A549 (cell line): ENCODE data around the gene SEMA3E. TPM values are rescaled to one million over a fixed set of nuclear protein-coding genes. Genes with fewer than 3 reads are reported as not detected.
A peak's percentile ranks its signal among the peaks of the same experiment; 100 is the strongest.

Experiments used
- ATAC-seq, 2 experiments: fragments of 200-7000 bp in 1 of 2; fragments of >200 bp in 1 of 2; cut with Nextera tagmentation in 1 of 2; cut with Tn5 transposase in 1 of 2; 3 replicates each; pipeline versions ENCODE4 v1.8.0 to v1.9.1; 2018 to 2020; ENCODE audit warnings: mild to moderate bottlenecking in 1 of 2, moderate library complexity in 1 of 2
- CTCF ChIA-PET: fragments of 300-600 bp; sonication (Branson Sonifier 250); formaldehyde crosslinking; extraction: SDS; loops from one replicate; lab custom pipeline; 2021; ENCODE audit warnings: antibody characterized with exemption, inconsistent platforms; lab: Yijun Ruan, JAX
- POLR2A ChIA-PET: fragments of 350-600 bp; formaldehyde crosslinking; extraction: SDS; loops from one replicate; lab custom pipeline; 2021; ENCODE audit warnings: antibody characterized with exemption, inconsistent platforms; lab: Yijun Ruan, JAX
- DNase-seq, 2 experiments: peaks; one replicate each; pipeline versions ENCODE4 v3.0.0 to v3.0.0-alpha.2; 2011 to 2016; ENCODE audit warnings: low read depth in 1 of 2, low spot score in 1 of 2
- FAIRE-seq: peaks from 2 replicates; lab custom pipeline; 2011; peaks lifted over from hg19 to GRCh38; lab: Jason Lieb, UNC
- H3K27ac ChIP-seq, 2 experiments: fragments of >200 bp; sonication (Bioruptor Twin); formaldehyde crosslinking; 3 replicates each; pipeline ENCODE4 v1.5.1; 2016 to 2017
- H3K4me1 ChIP-seq: fragments of >200 bp; sonication (Bioruptor Twin); formaldehyde crosslinking; 3 replicates; pipeline ENCODE4 v1.6.1; 2016
- H3K4me2 ChIP-seq: fragments of >200 bp; sonication (Bioruptor Twin); formaldehyde crosslinking; 3 replicates; pipeline ENCODE4 v1.6.1; 2016
- H3K4me3 ChIP-seq: fragments of >200 bp; sonication (Bioruptor Twin); formaldehyde crosslinking; 3 replicates; pipeline ENCODE4 v1.5.1; 2016
- H3K9me3 ChIP-seq: fragments of >200 bp; sonication (Bioruptor Twin); formaldehyde crosslinking; 3 replicates; pipeline ENCODE4 v1.6.1; 2016
- BCL3 ChIP-seq: fragments of >200 bp; sonication (Bioruptor Twin); formaldehyde crosslinking; IDR thresholded peaks from 3 replicates; pipeline ENCODE4 v1.6.1; 2016
- CHD4 ChIP-seq: fragments of 200-600 bp; sonication (generic); IDR thresholded peaks from 2 replicates; pipeline ENCODE4 v1.6.1; 2016; ENCODE audit warnings: antibody characterized with exemption, mild to moderate bottlenecking, borderline replicate concordance
- EHMT2 ChIP-seq: fragments of 200-600 bp; sonication (generic); IDR thresholded peaks from 2 replicates; pipeline ENCODE4 v1.6.1; 2016; ENCODE audit warnings: antibody characterized with exemption, low read depth, mild to moderate bottlenecking, moderate library complexity
- EP300 ChIP-seq, 2 experiments: fragments of >200 bp; sonication (Bioruptor Twin); formaldehyde crosslinking; IDR thresholded peaks; 2 replicates in 1 of 2; 3 replicates in 1 of 2; pipeline ENCODE4 v1.6.1; 2016 to 2017
- ESRRA ChIP-seq: fragments of 150-350 bp; IDR thresholded peaks from 2 replicates; pipeline ENCODE4 v1.6.1; 2014; ENCODE audit warnings: mild to moderate bottlenecking, low read length, borderline replicate concordance
- FOSL2 ChIP-seq, 2 experiments: fragments of 450-650 bp in 1 of 2; fragments of >200 bp in 1 of 2; sonication (Bioruptor Twin) in 1 of 2; formaldehyde crosslinking; IDR thresholded peaks; 2 replicates each; pipeline versions ENCODE4 v1.5.0 to v1.6.1; 2016 to 2020; ENCODE audit warnings: mild to moderate bottlenecking in 1 of 2, moderate library complexity in 1 of 2
- FOXS1 ChIP-seq: fragments of 250-450 bp; sonication (Bioruptor Pico); IDR thresholded peaks from 2 replicates; pipeline ENCODE4 v1.5.0; 2020; ENCODE audit warnings: mild to moderate bottlenecking, moderate library complexity
- GATA3 ChIP-seq: IDR thresholded peaks from 2 replicates; pipeline ENCODE4 v1.6.1; 2012; ENCODE audit warnings: borderline replicate concordance
- HES2 ChIP-seq: fragments of >200 bp; sonication (Bioruptor Twin); formaldehyde crosslinking; IDR thresholded peaks from 2 replicates; pipeline ENCODE4 v1.6.1; 2016
- HOXB5 ChIP-seq: fragments of 250-450 bp; sonication (Bioruptor Pico); IDR thresholded peaks from 2 replicates; pipeline ENCODE4 v1.5.0; 2020; ENCODE audit warnings: mild to moderate bottlenecking, moderate library complexity
- JUN ChIP-seq, 2 experiments: fragments of >200 bp; sonication (Bioruptor Twin); formaldehyde crosslinking; IDR thresholded peaks; 2 replicates in 1 of 2; 3 replicates in 1 of 2; pipeline ENCODE4 v1.6.1; 2016 to 2017
- JUNB ChIP-seq: fragments of >200 bp; sonication (Bioruptor Twin); formaldehyde crosslinking; IDR thresholded peaks from 2 replicates; pipeline ENCODE4 v1.6.1; 2016
- KDM5A ChIP-seq: fragments of 200-600 bp; sonication (generic); IDR thresholded peaks from 2 replicates; pipeline ENCODE4 v1.6.1; 2016; ENCODE audit warnings: antibody characterized with exemption, mild to moderate bottlenecking
- MAFK ChIP-seq: fragments of 450-650 bp; IDR thresholded peaks from 2 replicates; pipeline ENCODE4 v1.6.1; 2014; ENCODE audit not compliant: partially characterized antibody
- MAX ChIP-seq: IDR thresholded peaks from 2 replicates; pipeline ENCODE4 v1.6.1; 2012
- NFE2L2 ChIP-seq: fragments of 150-350 bp; conservative IDR thresholded peaks from 2 replicates; pipeline ENCODE4 v1.6.1; 2014; ENCODE audit warnings: low read length
- NR3C1 ChIP-seq: fragments of >200 bp; sonication (Bioruptor Twin); formaldehyde crosslinking; IDR thresholded peaks from 3 replicates; pipeline ENCODE4 v1.6.1; 2017
- RCOR1 ChIP-seq: fragments of 150-350 bp; IDR thresholded peaks from 2 replicates; pipeline ENCODE4 v1.6.1; 2014; ENCODE audit warnings: antibody characterized with exemption, low read length, low read depth
- SMC3 ChIP-seq: fragments of >200 bp; sonication (Bioruptor Twin); formaldehyde crosslinking; IDR thresholded peaks from 3 replicates; pipeline ENCODE4 v1.6.1; 2018; ENCODE audit warnings: inconsistent platforms
- SREBF2 ChIP-seq: fragments of 450-650 bp; IDR thresholded peaks from 2 replicates; pipeline ENCODE4 v1.6.1; 2014; ENCODE audit warnings: mild to moderate bottlenecking, moderate library complexity
- TFCP2L1 ChIP-seq: fragments of 250-450 bp; sonication (Bioruptor Pico); IDR thresholded peaks from 2 replicates; pipeline ENCODE4 v1.5.0; 2021; ENCODE audit warnings: mild to moderate bottlenecking
- ZNF302 ChIP-seq: fragments of 250-450 bp; sonication (Bioruptor Pico); IDR thresholded peaks from 2 replicates; pipeline ENCODE4 v1.9.0; 2021; ENCODE audit warnings: inconsistent platforms, mild to moderate bottlenecking, moderate library complexity
- WGBS: methylation state at CpG from one replicate; pipeline ENCODE4 v1.1.6; 2017; ENCODE audit errors: missing lambda C conversion rate; 5-methylcytosine and 5-hydroxymethylcytosine counted together
- polyA plus RNA-seq, 4 experiments: library from polyadenylated mRNA; depleted of rRNA in 3 of 4; stranded (reverse); fragments of >200 nt; fragmentation: RNase III in 1 of 4; extraction: RNeasy Plus Mini Kit Qiagen cat#74134 plus additional on column Dnase treatment in 1 of 4; gene quantifications; 2 replicates in 3 of 4; 3 replicates in 1 of 4; pipeline ENCODE4 v1.2.3, GENCODE V29; 2011 to 2017
- TF ChIP-seq, protein P1 (sequence below): fragments of >200 bp; sonication (Bioruptor Twin); formaldehyde crosslinking; IDR thresholded peaks from 3 replicates; pipeline ENCODE4 v1.5.1; 2016

The SEMA3E gene
- polyA plus RNA-seq, 2 of the 4 experiments (the other 2 are of a cell fraction) = 1.4 to 2.3 TPM

- WGBS = 85% methylated on average over 2 of the region's 2 CpGs
- TF ChIP-seq RCOR1 (no peak), ZNF302 (CRISPR knock-in tag) (no peak), EHMT2 (no peak), HOXB5 (CRISPR knock-in tag) (no peak), SMC3 (no peak), BCL3 (no peak), HES2 (no peak), MAFK (no peak)
- Histone ChIP-seq H3K9me3 (no peaks in the 10 kb centered on the region), H3K27ac (no peak overlapping the region), H3K4me1 (peaks cover 11% of the 10 kb centered on the region), H3K4me2 (no peak overlapping the region), H3K4me3 (no peak overlapping the region)
- ATAC-seq (no peak), FAIRE-seq (no peak), DNase-seq (no peak)
- ChIA-PET CTCF (interaction anchor here (2.2 kb wide), 1 partner anchor 240 kb away, joined by 10 read pairs; no protein-coding TSS in a partner anchor), POLR2A (no interaction called here)
Observed at GRCh38 chr7:83415840-83416239, 233.1 kb downstream of the SEMA3E start.

DNA sequence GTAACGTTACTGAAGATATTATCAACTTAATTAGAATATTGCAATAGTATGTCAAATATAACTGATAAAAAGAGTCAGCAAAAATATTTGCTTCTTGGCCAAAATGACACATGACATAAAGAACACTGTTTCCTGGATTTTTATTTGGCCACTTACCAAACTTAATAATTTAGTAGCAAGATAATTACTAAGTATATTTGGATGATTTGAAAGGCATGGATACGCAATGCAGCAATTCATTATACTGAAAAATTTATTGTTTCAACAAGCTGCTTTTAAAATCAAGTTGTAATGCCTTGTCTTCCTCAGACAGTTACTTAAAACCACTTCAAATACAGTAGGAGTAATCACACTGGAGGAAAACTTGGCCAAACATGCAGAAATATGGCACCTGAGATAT, 234.0 kb downstream of the SEMA3E start:
- TF ChIP-seq BCL3 = no peak
- TF ChIP-seq JUNB = no peak
- TF ChIP-seq EP300 (IDR thresholded peaks at IDR 0.05) = no peak
- TF ChIP-seq GATA3 = no peak
- TF ChIP-seq MAFK = no peak
- no peak for TF ChIP-seq JUN (IDR thresholded peaks at IDR 0.05)
- TF ChIP-seq HES2 = no peak
- TF ChIP-seq ESRRA = no peak
- TF ChIP-seq, protein P1, sequence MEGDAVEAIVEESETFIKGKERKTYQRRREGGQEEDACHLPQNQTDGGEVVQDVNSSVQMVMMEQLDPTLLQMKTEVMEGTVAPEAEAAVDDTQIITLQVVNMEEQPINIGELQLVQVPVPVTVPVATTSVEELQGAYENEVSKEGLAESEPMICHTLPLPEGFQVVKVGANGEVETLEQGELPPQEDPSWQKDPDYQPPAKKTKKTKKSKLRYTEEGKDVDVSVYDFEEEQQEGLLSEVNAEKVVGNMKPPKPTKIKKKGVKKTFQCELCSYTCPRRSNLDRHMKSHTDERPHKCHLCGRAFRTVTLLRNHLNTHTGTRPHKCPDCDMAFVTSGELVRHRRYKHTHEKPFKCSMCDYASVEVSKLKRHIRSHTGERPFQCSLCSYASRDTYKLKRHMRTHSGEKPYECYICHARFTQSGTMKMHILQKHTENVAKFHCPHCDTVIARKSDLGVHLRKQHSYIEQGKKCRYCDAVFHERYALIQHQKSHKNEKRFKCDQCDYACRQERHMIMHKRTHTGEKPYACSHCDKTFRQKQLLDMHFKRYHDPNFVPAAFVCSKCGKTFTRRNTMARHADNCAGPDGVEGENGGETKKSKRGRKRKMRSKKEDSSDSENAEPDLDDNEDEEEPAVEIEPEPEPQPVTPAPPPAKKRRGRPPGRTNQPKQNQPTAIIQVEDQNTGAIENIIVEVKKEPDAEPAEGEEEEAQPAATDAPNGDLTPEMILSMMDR = no peak
- no peak for TF ChIP-seq SREBF2
- TF ChIP-seq MAX = no peak
- TF ChIP-seq FOXS1 (CRISPR knock-in tag) = no peak
- TF ChIP-seq FOSL2 (IDR thresholded peaks at IDR 0.05) = no peak
- TF ChIP-seq FOSL2 (CRISPR knock-in tag; IDR thresholded peaks at IDR 0.05) = no peak
- TF ChIP-seq, all 56 proteins: peak for 0
- Histone ChIP-seq H3K4me1 (peaks cover 11% of the 10 kb centered on the region), H3K9me3 (no peaks in the 10 kb centered on the region), H3K4me3 (no peak overlapping the region), H3K4me2 (no peak overlapping the region), H3K27ac (no peak overlapping the region)
- 57% methylated on average over 2 of the region's 2 CpGs for WGBS
- ChIA-PET CTCF (interaction anchor here (1.4 to 2.2 kb wide), 2 partner anchors 239 to 241 kb away, joined by 3 to 10 read pairs; no protein-coding TSS in a partner anchor), POLR2A (no interaction called here)
- ATAC-seq (no peak), DNase-seq (no peak), FAIRE-seq (no peak)

DNA sequence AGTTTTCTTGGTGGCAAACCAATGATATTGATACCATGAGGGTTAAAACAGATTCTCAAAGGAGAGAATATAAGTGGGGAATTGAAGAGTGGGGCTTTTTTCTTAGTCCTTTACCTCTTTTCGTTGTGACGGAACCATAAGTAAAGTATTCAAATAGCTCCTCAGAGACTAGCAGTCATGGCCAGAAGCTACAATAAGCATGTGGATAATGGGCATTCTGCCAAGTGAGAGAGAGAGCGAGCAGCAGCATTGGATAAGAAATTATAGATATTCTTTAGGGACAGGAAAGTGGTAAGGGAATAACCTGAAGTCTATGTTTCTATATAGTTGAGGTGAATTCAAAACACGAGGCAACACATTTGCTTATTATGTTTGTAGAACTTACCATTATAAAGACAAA, 235.1 kb downstream of the SEMA3E start:
- FAIRE-seq = no peak

More for the DNA sequence above, 235.1 kb downstream of the SEMA3E start:
- Histone ChIP-seq H3K27ac (no peak overlapping the region), H3K9me3 (no peaks in the 10 kb centered on the region), H3K4me3 (no peak overlapping the region), H3K4me1 (peaks cover 11% of the 10 kb centered on the region)
- ATAC-seq = no peak
- TF ChIP-seq TFCP2L1 (CRISPR knock-in tag) (no peak), CHD4 (no peak), NFE2L2 (no peak), ESRRA (no peak), HES2 (no peak), NR3C1 (no peak), KDM5A (no peak)
- TF ChIP-seq, all 56 proteins: peak for 0
- CTCF ChIA-PET = interaction anchor here (0.8 to 1.1 kb wide), 3 partner anchors 11 to 1608 kb away, joined by 3 read pairs; no protein-coding TSS in a partner anchor
- DNase-seq = no peak
- POLR2A ChIA-PET = no interaction called here
- H3K4me2 ChIP-seq = peak overlapping the region; percentile 36; the same call in 2 of the 3 replicates
- 56% methylated on average over 4 of the region's 4 CpGs for WGBS
